ENCODE measurements around the gene CEP72.
A peak's percentile ranks its signal among the peaks of the same experiment; 100 is the strongest.
"Not testable (repeated sequence)": the region's sequence is repeated elsewhere in the genome, so short reads cannot be mapped to it uniquely, and the experiment has no call there.

CEP72 gene

DNA sequence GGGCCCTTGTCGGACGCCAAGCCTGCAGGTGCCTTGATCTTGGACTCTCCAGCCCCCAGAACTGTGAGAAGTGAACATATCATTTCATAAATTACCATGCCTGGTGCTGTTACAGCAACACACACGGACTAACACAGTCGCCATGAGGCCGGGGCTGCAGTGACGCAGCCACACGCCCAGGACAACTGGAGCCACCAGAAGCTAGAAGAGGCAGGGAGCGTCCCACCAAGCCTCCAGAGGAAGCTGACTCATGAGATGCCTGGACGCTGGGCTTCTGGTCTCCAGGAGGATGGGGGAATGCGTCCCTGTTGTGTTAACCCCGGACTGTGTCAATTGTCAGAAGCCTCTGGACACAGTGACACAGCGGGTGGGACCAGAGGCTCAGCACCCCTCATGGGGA lies 74.8 kb downstream of the CEP72 start:
- DNase-seq = not testable (repeated sequence)

- DNase-seq = not testable (repeated sequence)
Observed at GRCh38 chr5:688348-689010, 76.3 kb downstream of the CEP72 start.

DNA sequence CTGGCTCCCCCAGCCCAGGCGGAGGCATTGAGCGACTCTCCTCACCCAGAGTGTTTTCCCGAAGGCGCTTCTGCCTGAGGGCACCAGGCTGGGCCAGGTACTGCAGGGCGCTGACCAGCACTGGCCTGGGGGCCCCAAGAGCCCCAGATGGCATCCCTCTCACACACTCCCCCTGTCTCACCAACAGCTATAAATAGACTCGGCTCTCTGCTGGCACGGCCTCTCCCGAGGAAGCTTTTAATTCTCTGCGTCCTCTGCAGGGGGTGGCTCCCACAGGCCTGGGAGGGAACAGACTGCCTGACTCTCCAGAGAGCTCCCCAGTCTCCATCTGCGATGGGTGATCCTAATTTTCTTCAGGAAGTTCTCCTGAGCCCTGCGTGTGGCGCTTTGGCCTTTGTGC lies 78.2 kb downstream of the CEP72 start:
- not testable (repeated sequence) for DNase-seq

GRCh38 chr5:691049-691448 lies 78.9 kb downstream of the CEP72 start:
- DNase-seq = not testable (repeated sequence)

DNA sequence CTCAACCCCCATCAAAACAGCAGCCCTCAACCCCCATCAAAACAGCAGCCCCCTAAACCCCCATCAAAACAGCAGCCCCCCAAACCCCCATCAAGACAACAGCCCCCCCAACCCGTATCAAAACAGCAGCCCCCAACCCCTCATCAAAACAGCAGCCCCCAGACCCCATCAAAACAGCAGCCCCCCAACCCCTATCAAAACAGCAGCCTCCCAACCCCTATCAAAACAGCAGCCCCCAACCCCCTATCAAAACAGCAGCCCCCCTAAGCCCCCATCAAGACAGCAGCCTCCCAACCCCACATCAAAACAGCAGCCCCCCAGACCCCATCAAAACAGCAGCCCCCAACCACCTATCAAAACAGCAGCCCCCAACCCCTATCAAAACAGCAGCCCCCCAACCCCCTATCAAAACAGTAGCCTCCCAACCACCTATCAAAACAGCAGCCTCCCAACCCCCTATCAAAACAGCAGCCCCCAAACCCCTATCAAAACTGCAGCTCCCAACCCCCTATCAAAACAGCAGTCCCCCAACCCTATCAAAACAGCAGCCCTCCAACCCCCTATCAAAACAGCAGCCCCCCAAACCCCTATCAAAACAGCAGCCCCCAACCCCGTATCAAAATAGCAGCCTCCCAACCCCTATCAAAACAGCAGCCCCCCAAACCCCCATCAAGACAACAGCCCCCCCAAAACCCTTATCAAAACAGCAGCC lies 79.8 kb downstream of the CEP72 start:
- no peak for DNase-seq

DNA sequence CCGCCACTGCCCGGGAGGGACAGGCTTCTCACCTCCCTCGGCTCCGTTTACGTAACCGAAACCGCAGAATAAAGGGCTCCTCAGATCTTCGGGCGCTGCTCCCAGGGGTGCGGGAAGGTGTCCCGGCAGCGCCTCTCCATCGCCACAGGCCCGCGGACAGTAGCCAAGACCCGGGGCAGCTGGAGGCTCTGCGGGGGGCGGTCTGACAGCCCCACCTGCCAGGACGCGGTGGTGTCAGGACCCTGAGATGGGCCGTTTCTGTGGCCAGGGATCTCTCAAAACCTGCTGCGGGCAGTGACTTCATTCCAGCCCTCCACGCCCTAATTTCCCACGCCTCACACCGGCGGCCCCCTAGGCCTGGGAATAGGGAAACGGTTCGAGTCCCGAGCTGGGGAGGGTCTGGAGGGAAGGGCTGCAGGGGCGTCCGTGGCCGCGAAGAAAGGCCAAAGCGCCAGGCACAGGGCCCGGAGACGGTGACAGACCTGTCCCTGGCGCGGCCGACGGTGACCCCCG lies 80.4 kb downstream of the CEP72 start:
- DNase-seq = peak; percentile 49

DNA sequence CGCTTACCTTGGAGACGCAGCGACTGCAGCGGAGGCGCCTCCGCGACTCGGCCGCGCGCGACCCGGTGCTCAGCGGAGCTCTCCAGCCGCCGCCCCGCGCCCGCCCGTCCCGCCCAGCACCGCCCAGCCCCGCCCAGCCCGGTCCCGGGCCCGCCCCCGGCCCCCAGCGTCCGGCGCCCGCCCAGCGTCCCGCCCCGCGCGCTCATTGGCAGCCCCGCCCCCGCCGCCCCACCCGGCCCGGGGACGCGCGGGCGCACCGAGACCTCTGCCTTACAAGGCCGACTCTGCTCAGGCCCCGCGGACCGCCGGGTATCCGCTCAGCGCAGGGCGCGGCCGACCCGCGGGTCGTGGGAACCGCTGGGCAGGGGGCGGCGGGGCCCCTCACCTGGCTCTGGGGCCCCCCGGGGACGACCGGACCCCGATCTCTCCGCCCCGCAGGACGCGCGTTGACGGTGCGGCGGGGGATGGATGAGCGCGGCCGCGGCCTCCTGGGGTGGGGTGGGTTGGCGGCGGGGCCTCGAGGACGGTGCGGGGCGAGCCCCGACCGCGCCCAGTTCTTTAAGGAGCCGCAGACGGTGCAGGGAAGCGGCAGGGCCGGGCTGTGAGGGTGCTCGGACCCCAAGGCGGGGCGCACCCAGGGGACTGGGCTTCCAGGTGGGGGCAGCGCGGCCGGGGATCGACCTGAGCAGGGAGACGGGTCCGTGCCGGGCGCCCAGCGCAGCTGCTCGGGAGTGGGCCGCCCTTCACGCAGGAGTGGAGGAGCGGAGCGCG lies 81.3 kb downstream of the CEP72 start, which contains the start of gene TPPP:
TPPP (minus strand) TSS at position 82 of the 771 bp plus-strand sequence. CDS start 15,292 bp downstream, outside the sequence.
- peak; percentile 99 for DNase-seq

- not testable (repeated sequence) for DNase-seq
Observed at GRCh38 chr5:694042-694431, 81.9 kb downstream of the CEP72 start.

DNA sequence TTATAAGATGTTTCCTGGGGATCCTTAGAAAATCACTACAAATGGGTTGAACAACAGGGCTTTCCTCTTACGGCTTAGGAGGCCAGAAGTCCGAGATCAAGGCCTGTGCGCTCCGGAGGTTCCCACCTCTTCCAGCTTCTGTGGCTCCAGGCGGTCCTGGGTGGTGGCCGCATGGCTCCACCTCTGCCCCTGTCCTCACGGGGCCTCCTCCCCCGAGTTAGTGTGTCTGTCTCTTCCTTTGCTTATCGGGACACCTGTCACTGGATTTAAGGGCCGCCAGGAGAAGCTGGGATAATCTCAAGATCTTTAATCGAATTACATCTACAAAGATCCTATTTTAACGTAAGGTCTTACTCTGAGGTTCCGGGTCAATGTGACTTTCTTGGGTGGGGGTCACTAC lies 83.3 kb downstream of the CEP72 start:
- DNase-seq = not testable (repeated sequence)

GRCh38 chr5:696191-696590 lies 84.1 kb downstream of the CEP72 start:
- not testable (repeated sequence) for DNase-seq

GRCh38 chr5:696753-697702 lies 84.9 kb downstream of the CEP72 start:
- DNase-seq = peak; percentile 78
